Liver (tissue), 3 donors: ENCODE data around the gene LYST.

Experiments
- EGR1 ChIP-seq, 2 donors: IDR thresholded peaks; 2 replicates each; pipeline ENCODE4 v1.6.1; 2016 to 2018; ENCODE audit warnings: antibody characterized with exemption in 2 of 2, low read depth in 2 of 2
- GABPA ChIP-seq, 2 donors: IDR thresholded peaks in 1 of 2; conservative IDR thresholded peaks in 1 of 2; 2 replicates each; pipeline ENCODE4 v1.6.1; 2016; ENCODE audit warnings: antibody characterized with exemption in 2 of 2, mild to moderate bottlenecking in 1 of 2, moderate library complexity in 1 of 2
- HNF4G ChIP-seq: IDR thresholded peaks from 2 replicates; pipeline ENCODE4 v1.6.1; 2016; ENCODE audit warnings: antibody characterized with exemption
- JUND ChIP-seq, 2 donors: IDR thresholded peaks; 2 replicates each; pipeline ENCODE4 v1.6.1; 2016; ENCODE audit warnings: antibody characterized with exemption in 2 of 2
- RXRA ChIP-seq, 2 donors: IDR thresholded peaks; 2 replicates each; pipeline ENCODE4 v1.6.1; 2017 to 2018; ENCODE audit warnings: antibody characterized with exemption in 2 of 2, mild to moderate bottlenecking in 1 of 2
- SP1 ChIP-seq: IDR thresholded peaks from 2 replicates; pipeline ENCODE4 v1.6.1; 2018; ENCODE audit warnings: antibody characterized with exemption, mild to moderate bottlenecking
- TAF1 ChIP-seq: conservative IDR thresholded peaks from 2 replicates; pipeline ENCODE4 v1.6.1; 2016; ENCODE audit warnings: antibody characterized with exemption, mild to moderate bottlenecking
- YY1 ChIP-seq: IDR thresholded peaks from 2 replicates; pipeline ENCODE4 v1.6.1; 2016; ENCODE audit warnings: antibody characterized with exemption, mild to moderate bottlenecking
- TF ChIP-seq, protein P1 (sequence below): fragments of 150-350 bp; IDR thresholded peaks from 2 replicates; pipeline ENCODE4 v1.5.1; 2017; ENCODE audit warnings: improper control_type of control experiment, low read depth, low read length; ENCODE audit not compliant: missing input control
- TF ChIP-seq, protein P2 (sequence below): IDR thresholded peaks from 2 replicates; pipeline ENCODE4 v1.6.1; 2016; ENCODE audit warnings: antibody characterized with exemption, mild to moderate bottlenecking
- TF ChIP-seq, protein P3 (sequence below): IDR thresholded peaks from 2 replicates; pipeline ENCODE4 v1.6.1; 2016; ENCODE audit warnings: antibody characterized with exemption
- donor health status: healthy.
- donor health status: healthy.

DNA sequence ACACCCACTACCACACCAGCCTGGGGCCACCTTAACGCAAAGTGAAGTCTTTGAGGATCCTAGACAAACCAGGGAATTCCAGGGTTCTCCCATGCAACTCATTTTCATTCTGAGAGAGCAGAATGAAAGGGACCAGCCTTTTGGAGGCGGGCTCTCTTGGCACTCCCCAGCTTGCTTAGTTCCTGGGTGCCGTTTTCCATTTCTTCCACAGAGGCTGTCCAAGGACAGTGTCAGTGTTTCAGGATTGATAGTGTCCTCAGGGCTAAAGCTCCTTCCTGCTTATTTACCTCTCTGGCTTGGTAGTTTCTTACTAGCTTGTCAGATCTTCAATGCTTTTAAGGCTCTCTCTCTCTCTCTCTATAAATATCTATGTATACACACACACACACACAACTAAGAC lies 187.1 kb downstream of the LYST start:
- TF ChIP-seq, protein P1, sequence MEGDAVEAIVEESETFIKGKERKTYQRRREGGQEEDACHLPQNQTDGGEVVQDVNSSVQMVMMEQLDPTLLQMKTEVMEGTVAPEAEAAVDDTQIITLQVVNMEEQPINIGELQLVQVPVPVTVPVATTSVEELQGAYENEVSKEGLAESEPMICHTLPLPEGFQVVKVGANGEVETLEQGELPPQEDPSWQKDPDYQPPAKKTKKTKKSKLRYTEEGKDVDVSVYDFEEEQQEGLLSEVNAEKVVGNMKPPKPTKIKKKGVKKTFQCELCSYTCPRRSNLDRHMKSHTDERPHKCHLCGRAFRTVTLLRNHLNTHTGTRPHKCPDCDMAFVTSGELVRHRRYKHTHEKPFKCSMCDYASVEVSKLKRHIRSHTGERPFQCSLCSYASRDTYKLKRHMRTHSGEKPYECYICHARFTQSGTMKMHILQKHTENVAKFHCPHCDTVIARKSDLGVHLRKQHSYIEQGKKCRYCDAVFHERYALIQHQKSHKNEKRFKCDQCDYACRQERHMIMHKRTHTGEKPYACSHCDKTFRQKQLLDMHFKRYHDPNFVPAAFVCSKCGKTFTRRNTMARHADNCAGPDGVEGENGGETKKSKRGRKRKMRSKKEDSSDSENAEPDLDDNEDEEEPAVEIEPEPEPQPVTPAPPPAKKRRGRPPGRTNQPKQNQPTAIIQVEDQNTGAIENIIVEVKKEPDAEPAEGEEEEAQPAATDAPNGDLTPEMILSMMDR: no peak
- TF ChIP-seq HNF4G: no peak
- TF ChIP-seq TAF1: no peak
- TF ChIP-seq, protein P2, sequence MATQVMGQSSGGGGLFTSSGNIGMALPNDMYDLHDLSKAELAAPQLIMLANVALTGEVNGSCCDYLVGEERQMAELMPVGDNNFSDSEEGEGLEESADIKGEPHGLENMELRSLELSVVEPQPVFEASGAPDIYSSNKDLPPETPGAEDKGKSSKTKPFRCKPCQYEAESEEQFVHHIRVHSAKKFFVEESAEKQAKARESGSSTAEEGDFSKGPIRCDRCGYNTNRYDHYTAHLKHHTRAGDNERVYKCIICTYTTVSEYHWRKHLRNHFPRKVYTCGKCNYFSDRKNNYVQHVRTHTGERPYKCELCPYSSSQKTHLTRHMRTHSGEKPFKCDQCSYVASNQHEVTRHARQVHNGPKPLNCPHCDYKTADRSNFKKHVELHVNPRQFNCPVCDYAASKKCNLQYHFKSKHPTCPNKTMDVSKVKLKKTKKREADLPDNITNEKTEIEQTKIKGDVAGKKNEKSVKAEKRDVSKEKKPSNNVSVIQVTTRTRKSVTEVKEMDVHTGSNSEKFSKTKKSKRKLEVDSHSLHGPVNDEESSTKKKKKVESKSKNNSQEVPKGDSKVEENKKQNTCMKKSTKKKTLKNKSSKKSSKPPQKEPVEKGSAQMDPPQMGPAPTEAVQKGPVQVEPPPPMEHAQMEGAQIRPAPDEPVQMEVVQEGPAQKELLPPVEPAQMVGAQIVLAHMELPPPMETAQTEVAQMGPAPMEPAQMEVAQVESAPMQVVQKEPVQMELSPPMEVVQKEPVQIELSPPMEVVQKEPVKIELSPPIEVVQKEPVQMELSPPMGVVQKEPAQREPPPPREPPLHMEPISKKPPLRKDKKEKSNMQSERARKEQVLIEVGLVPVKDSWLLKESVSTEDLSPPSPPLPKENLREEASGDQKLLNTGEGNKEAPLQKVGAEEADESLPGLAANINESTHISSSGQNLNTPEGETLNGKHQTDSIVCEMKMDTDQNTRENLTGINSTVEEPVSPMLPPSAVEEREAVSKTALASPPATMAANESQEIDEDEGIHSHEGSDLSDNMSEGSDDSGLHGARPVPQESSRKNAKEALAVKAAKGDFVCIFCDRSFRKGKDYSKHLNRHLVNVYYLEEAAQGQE: no peak
- TF ChIP-seq SP1: no peak
- no peak for TF ChIP-seq GABPA (IDR thresholded peaks at IDR 0.05 in 1 of 2, conservative IDR thresholded peaks at IDR 0.05 in 1 of 2)
- no peak for TF ChIP-seq EGR1 (IDR thresholded peaks at IDR 0.05; ENCODE audit: low read depth in 2 of 2)
- TF ChIP-seq JUND (IDR thresholded peaks at IDR 0.05): no peak
- TF ChIP-seq, protein P3, sequence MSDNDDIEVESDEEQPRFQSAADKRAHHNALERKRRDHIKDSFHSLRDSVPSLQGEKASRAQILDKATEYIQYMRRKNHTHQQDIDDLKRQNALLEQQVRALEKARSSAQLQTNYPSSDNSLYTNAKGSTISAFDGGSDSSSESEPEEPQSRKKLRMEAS: no peak
- TF ChIP-seq RXRA (IDR thresholded peaks at IDR 0.05): no peak
- no peak for TF ChIP-seq YY1
